Stimulated activated memory B cell treated with anti-CD40 and anti-IgM and Interleukin-4, amounts not matched to agents 10 μg/mL and 1 μg/mL and 100 μg/mL, for 72 hours (primary cell): Measurements from ENCODE around the gene ASPG.
"Not testable (repeated sequence)": the region's sequence is repeated elsewhere in the genome, so short reads cannot be mapped to it uniquely, and the experiment has no call there.

Source experiments
- ATAC-seq: fragments of 150-1000 bp; cut with Tn5 transposase; 2 replicates; pipeline ENCODE4 v1.10.0; 2021
- H3K27ac Mint-ChIP-seq: one replicate; pipeline ENCODE4 v1.8.0; 2022; ENCODE audit warnings: mild to moderate bottlenecking, mixed read lengths
- H3K27me3 Mint-ChIP-seq: one replicate; pipeline ENCODE4 v1.8.0; 2022; ENCODE audit warnings: mixed read lengths
- H3K36me3 Mint-ChIP-seq: one replicate; pipeline ENCODE4 v1.8.0; 2022; ENCODE audit warnings: mixed read lengths
- H3K4me1 Mint-ChIP-seq: one replicate; pipeline ENCODE4 v1.8.0; 2022; ENCODE audit warnings: mixed read lengths
- H3K4me3 Mint-ChIP-seq: one replicate; pipeline ENCODE4 v1.8.0; 2022; ENCODE audit warnings: mild to moderate bottlenecking, moderate library complexity, mixed read lengths
- H3K9me3 Mint-ChIP-seq: one replicate; pipeline ENCODE4 v1.8.0; 2022; ENCODE audit warnings: mixed read lengths

Gene ASPG

DNA sequence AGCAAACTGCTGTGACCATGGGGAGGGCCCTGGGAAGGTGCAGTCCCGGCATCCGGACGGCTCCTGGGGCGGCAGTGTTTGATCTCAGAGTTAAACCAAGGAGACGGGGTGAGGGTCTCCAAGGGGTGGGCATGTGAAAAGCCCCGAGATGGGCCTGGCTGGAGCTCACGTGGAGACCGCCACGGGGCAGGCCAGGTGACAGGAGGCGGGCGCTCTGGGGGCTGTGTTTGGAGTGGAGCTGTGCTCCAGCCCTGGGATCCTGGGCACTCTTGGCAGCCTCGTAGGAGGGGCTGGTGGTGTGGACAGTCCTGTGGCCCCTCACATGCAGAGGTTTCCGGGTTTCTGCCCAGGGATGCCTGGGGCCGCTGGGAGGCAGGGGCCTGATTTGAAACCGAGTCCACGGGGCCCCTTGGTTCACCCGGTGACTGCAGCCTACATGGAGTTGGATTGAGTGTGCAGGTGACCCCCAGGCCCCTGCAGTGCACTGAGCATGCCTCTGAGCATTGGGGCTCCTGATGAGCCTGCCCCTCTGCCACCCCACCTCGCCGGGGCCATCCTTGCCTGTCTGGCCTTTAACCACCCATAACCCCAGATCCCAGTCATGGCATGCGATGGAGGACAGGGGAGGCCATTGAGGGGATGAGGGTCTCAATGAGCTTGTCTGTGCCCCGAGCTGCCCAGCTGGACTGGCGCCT, 61.3 kb downstream of the ASPG start:
- Mint-ChIP-seq H3K4me1 (no peaks in the 10 kb centered on the region), H3K27ac (no peak overlapping the region), H3K27me3 (peaks cover 65% of the 10 kb centered on the region), H3K36me3 (no peaks in the 10 kb centered on the region), H3K9me3 (no peaks in the 10 kb centered on the region), H3K4me3 (no peak overlapping the region)
- ATAC-seq = no peak

DNA sequence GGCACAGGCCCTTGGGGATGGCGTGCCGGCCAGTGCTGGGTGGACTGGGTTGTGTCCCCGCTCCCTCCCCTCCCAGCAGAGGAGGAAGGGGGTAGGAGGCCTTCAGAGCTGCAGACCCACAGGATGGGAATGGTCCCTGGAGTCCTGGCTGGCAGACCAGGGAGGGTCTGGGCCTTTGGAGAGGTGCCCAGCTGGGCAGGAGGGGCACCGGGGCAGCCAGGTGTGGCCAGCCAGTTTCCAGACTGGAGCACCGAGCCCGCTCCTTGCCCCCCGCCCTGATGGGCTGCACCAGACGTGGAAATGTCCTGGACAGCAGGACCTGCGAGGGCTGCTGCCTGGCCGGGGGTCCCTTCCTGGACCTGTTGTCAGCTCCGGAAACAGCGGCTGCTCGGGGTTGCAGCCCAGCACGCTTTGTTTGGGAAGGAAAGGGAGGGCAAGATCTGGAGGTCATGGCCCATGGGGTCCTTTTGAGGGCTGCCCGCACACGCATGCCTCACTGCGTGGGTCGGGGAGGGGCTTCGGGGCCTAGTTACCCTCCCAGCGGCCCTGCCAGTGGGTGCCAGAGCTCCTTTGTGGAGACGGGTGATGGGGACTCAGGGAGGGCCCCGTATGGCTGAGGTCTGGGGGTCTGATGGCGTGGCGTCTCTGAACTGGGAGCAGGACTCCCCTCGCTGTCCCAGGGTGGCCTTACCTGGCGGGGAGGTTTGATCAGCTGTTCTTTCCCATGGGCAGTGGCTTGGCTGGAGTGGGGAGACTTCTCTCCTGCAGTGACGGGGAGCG, 62.0 kb downstream of the ASPG start:
- Mint-ChIP-seq H3K9me3 (no peaks in the 10 kb centered on the region), H3K27ac (no peak overlapping the region), H3K4me1 (no peaks in the 10 kb centered on the region), H3K27me3 (peaks cover 60% of the 10 kb centered on the region), H3K36me3 (no peaks in the 10 kb centered on the region), H3K4me3 (no peak overlapping the region)
- ATAC-seq = no peak

DNA sequence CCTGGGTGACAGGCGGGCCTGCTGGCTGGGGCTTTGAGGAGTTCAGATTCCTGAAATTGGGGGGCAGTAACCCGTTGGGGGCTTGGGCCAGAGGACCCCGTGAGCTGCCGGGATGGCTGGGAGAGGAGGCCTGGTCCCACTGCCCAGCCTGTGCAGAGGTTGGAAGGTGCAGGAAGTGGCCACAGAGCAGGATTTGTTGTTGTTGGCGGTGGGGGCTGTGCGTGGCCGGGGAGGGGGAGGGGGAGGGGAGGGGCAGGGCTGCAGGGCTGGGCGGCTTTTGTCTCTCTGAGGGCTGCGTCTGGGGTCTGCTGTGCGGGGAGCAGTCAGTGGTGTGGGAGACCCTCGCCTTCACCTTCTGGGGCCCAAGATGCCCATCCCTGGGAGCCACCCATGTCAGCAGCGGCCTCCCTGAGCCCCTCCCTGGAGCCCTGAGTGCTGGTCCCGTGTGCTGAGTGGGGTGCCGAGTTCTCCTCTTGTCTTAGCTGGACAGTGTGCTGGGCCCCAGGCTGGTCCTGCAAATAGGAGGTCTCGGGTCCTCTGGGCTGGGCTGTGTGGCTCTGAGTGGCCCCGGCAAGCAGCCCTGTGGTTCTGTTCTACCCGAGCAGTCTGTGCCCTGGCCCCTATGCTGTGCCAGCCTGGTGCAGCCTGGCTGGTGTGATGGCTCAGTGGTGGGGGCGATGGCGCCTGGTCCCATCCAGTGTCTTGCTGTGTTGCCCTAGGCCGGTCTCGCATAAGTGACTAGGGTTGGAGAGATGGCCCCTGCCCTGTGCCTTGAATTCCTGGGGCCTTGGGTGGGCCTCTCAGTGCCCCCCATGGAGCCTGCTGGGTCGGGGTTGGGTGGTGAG, 63.2 kb downstream of the ASPG start:
- ATAC-seq = no peak
- no peak overlapping the region for H3K4me3 Mint-ChIP-seq

DNA sequence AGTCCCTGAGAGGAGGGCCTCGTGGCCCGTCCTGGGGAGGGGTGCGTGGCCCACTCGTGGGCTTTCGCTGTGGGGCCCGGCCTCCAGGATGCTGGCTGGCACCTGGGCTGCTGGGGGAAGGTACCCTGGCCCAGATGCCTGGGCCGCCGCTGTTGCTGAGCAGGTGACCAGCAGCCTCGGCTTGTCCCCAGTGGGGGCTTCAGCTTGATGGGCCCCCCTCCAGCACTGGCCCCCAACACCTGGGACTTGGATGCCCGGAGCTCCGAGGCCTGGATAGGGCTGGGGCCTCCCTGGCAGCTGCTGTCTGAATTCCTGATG, 63.7 kb downstream of the ASPG start:
- H3K9me3 Mint-ChIP-seq = no peaks in the 10 kb centered on the region
- no peaks in the 10 kb centered on the region for H3K36me3 Mint-ChIP-seq
- H3K4me3 Mint-ChIP-seq = no peak overlapping the region
- H3K4me1 Mint-ChIP-seq = no peaks in the 10 kb centered on the region
- H3K27me3 Mint-ChIP-seq = peaks cover 48% of the 10 kb centered on the region
- H3K27ac Mint-ChIP-seq = no peak overlapping the region
- no peak for ATAC-seq

More for the DNA sequence above, 63.2 kb downstream of the ASPG start:
- Mint-ChIP-seq H3K27me3 (peaks cover 48% of the 10 kb centered on the region), H3K4me1 (no peaks in the 10 kb centered on the region), H3K9me3 (no peaks in the 10 kb centered on the region), H3K36me3 (no peaks in the 10 kb centered on the region), H3K27ac (no peak overlapping the region)

DNA sequence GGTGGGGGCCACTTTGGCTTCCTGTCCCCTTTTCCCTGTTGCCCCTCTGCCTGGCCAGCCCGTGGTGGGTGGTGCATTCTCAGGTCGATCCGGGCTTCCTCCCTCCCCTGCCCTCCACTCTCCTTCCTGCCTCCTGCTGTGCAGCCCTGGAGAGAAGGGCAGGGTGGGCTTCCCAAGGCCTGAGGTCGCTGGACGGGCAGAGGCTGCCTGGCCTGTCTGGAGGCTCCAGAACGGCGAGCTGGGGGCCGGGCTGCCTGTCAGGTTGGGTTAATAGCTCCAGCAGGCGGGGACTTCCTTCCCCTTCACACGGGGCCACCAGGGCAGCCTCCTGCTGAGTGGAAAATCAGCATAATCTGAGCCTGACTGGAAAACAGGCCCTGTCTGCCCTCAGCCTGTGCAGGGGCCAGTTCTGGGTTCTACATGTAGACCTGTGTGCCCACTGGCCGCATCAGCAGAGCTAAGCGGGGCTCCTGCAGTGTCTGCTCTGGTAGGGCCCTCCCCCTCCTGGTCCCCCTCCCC, 64.2 kb downstream of the ASPG start:
- H3K36me3 Mint-ChIP-seq = no peaks in the 10 kb centered on the region
- H3K27ac Mint-ChIP-seq = no peak overlapping the region
- peaks cover 48% of the 10 kb centered on the region for H3K27me3 Mint-ChIP-seq
- H3K4me3 Mint-ChIP-seq = no peak overlapping the region
- no peak for ATAC-seq
- no peaks in the 10 kb centered on the region for H3K4me1 Mint-ChIP-seq
- no peaks in the 10 kb centered on the region for H3K9me3 Mint-ChIP-seq

DNA sequence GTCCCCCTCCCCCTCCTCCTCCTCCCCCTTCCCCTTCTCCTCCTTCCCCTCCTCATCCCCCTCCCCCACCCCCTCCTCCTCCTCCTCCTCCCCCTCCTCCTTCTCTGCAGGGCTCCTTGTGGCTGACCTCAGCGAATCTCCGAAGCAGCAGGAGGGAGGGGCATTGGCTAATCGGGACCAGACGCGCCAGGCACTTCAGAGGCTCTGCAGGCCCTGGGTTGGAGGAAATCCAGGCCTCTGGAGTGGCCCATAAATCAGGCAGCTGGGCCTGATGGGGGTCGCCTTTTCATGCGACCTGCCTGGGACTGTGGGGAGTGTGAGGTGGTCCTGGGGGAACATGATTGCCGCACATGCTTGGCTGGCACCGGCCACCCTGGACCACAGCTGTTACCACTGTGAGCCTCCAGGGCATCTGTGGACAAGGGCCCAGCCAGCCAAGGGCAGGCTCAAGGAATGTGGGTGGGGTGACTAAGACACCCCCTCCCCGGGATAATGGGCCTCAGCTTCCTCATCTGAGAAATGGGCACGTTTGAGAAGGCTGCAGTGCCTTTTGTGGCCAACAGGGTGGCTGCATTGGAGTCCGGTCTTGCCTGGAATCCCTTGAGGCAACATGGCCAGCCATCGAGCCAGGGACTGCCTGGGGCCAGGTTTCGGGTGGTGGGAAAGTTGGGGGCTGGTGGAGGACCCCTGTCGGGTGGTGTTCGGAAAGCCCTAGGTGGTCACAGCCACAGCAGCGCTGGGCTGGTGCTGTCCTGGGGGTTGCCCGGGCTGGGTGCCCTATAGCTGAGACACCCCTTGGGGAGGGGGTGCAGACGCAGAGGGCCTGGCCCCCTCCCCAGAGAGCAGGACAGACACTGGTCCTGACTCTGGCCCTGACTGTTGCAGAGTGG, 64.9 kb downstream of the ASPG start:
- no peak overlapping the region for H3K4me3 Mint-ChIP-seq
- no peaks in the 10 kb centered on the region for H3K4me1 Mint-ChIP-seq
- H3K27me3 Mint-ChIP-seq = peaks cover 41% of the 10 kb centered on the region

DNA sequence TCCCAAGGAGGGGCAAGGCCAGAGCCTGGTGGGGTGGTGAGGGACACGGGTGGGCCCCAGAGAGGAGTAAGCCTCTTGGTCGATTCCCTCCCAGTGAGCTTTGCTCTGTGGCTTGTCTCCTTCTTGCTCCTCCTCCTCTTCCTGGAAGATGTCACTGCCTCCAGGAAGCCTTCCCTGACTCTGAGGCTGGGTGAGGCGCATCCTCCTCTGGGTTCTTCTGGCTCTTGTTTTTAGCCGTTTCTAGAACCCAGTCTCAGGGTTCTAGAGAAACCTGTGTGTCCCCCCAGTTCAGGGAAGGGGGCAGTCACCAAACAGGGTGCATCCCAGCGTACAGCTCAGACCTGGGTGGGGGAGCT, 65.5 kb downstream of the ASPG start:
- no peaks in the 10 kb centered on the region for H3K9me3 Mint-ChIP-seq
- no peaks in the 10 kb centered on the region for H3K4me1 Mint-ChIP-seq
- no peak overlapping the region for H3K27ac Mint-ChIP-seq
- no peak for ATAC-seq
- H3K36me3 Mint-ChIP-seq = no peaks in the 10 kb centered on the region
- H3K27me3 Mint-ChIP-seq = peaks cover 34% of the 10 kb centered on the region
- H3K4me3 Mint-ChIP-seq = no peak overlapping the region

More for the DNA sequence above, 64.9 kb downstream of the ASPG start:
- H3K27ac Mint-ChIP-seq = no peak overlapping the region
- H3K36me3 Mint-ChIP-seq = no peaks in the 10 kb centered on the region
- ATAC-seq = no peak
- H3K9me3 Mint-ChIP-seq = no peaks in the 10 kb centered on the region

DNA sequence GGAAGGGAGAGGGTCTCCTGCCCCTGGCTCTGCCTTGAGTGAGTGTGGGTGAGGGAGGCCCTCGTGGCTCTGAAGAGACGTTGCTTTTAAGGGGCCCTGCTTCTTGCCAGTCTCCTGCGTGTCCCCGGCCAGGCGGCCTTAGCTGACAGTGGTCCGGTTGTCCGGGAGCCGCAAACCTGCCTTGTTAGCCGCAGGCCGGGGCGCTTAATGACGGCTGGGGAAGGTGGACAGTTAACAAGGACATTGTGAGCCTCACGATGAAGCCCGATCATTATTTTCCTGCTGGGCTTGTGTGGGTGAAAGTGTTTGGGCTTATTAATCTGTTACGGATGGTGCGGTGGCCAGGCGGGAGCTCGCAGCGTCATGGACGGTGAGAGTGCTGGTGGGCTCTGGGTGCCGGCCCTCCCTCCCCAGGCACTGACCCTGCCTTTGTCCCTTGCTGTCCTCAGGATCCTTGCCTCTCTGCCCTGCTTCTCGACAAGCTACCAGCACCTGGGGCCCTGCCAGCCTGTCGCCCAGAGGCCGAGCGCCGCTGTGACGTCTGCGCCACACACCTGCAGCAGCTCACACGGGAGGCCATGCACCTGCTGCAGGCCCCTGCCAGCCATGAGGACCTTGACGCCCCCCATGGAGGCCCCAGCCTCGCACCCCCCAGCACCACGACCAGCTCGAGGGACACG, 66.2 kb downstream of the ASPG start:
- Mint-ChIP-seq H3K4me1 (no peaks in the 10 kb centered on the region), H3K27ac (no peak overlapping the region), H3K4me3 (no peak overlapping the region), H3K9me3 (no peaks in the 10 kb centered on the region), H3K27me3 (peaks cover 27% of the 10 kb centered on the region), H3K36me3 (no peaks in the 10 kb centered on the region)
- ATAC-seq = no peak

DNA sequence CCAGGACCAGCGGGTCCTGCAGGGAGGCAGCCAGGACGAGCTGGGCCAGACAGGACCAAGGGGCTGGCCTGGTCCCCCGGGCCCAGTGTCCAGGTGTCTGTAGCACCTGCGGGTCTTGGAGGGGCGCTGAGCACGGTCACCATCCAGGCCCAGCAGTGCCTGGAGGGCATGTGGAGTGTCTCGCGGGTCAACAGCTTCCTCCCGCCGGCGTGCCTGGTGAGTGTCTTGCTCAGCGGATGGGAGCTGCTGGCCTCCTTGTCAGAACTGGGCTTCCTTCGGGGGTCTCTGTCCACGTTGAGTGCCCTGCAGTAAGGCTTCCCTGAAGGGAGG, 66.7 kb downstream of the ASPG start:
- ATAC-seq = no peak
- no peak overlapping the region for H3K4me3 Mint-ChIP-seq
- H3K9me3 Mint-ChIP-seq = no peaks in the 10 kb centered on the region
- H3K27ac Mint-ChIP-seq = no peak overlapping the region
- H3K4me1 Mint-ChIP-seq = no peaks in the 10 kb centered on the region
- H3K36me3 Mint-ChIP-seq = no peaks in the 10 kb centered on the region
- H3K27me3 Mint-ChIP-seq = peaks cover 22% of the 10 kb centered on the region

DNA sequence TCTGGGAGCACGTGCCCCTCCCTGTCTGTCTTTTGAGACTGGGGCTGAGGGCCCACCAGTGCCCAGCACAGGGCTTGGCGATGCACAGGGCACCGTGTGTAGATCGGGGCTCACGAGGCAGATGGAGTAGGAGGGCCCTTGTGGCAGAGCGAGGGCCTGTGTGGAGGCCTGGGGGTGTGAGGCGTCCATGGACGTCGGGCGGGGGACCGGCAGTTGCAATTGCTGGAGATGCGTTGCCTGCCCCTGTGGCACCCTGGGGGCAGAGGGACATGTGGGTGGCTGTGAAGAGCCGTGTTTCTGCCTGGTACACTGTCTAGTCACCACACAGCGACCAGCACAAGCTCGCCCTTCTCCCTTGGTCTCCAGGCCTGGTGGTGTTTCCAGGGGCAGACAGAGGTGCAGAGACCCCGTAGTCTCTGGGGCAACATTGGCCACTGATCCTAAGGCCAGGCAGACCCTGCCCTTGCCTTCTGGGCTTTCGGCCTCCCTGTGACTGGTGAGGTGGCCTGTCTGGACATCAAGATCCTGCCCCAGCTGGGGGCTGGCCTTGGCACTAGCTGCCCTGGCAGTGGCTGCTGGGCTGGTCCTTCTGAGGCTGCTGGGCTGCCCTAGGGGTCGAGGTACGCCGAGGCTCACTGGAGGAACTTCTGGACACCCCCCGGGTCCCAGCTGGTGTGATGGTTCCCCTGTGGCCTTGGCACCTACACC, 67.3 kb downstream of the ASPG start:
- Mint-ChIP-seq H3K36me3 (no peaks in the 10 kb centered on the region), H3K4me3 (no peak overlapping the region), H3K4me1 (no peaks in the 10 kb centered on the region), H3K9me3 (no peaks in the 10 kb centered on the region), H3K27me3 (peaks cover 16% of the 10 kb centered on the region), H3K27ac (no peak overlapping the region)
- ATAC-seq = no peak

DNA sequence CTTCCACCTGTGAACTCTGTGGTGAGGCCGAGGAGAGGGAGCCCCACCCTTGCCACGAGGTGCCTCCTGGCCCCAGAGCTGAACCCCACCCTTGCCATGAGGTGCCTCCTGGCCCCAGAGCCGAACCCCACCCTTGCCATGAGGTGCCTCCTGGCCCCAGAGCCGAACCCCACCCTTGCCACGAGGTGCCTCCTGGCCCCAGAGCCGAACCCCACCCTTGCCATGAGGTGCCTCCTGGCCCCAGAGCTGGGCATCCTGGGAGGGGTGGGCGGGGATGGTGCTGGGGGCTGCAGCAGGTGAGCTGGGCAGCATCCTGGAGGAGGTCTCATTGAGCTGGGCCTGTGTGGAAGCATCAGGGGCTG, 67.9 kb downstream of the ASPG start:
- H3K27me3 Mint-ChIP-seq = peaks cover 11% of the 10 kb centered on the region
- not testable (repeated sequence) for H3K9me3 Mint-ChIP-seq, H3K4me3 Mint-ChIP-seq, ATAC-seq, H3K27ac Mint-ChIP-seq, H3K4me1 Mint-ChIP-seq, H3K36me3 Mint-ChIP-seq

DNA sequence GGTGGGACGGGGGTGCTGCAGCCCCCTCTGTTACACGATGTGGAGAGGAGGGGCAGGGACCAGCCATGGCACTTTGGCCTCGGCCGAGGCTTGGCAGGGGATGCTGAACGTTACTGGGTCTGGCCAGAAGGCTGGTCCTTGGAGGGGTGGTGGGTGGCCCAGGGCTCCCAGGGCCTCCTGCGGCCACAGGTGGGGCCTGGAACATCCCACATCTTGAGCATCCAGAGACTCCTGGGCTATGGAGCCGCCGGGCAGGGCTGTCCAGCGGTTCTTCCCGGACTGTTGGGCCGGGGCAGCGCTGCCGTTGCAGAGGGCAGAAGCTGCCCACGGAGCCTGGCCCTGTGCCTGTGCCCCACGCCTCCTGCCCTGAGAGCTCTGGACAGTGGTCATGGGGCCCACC, 68.7 kb downstream of the ASPG start:
- Mint-ChIP-seq H3K4me3 (no peak overlapping the region), H3K4me1 (no peaks in the 10 kb centered on the region), H3K9me3 (no peaks in the 10 kb centered on the region), H3K36me3 (no peaks in the 10 kb centered on the region), H3K27ac (no peak overlapping the region), H3K27me3 (peaks cover 7% of the 10 kb centered on the region)
- ATAC-seq = no peak

DNA sequence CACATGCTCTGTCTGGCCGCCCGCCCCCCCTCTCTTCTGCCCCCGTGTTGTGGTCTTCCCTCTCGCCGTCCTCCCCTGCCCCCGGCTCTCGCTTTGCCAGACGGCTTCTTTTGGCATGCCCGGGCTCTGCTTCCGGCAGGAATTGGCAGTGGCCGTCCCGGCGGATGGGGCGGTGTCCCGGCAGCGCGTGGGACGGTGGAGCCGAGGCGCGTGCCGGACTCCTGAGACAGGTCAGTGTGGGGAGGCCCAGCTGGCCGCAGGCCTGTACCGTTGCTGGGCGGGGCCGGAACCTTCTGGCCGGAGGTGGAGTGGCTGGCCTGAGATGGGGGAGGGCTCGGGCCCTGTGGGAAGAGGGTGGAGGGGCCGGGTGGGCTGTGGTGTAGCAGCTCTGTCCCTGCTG, 70.0 kb downstream of the ASPG start:
- H3K9me3 Mint-ChIP-seq = no peaks in the 10 kb centered on the region
- ATAC-seq = no peak
- no peak overlapping the region for H3K27ac Mint-ChIP-seq

DNA sequence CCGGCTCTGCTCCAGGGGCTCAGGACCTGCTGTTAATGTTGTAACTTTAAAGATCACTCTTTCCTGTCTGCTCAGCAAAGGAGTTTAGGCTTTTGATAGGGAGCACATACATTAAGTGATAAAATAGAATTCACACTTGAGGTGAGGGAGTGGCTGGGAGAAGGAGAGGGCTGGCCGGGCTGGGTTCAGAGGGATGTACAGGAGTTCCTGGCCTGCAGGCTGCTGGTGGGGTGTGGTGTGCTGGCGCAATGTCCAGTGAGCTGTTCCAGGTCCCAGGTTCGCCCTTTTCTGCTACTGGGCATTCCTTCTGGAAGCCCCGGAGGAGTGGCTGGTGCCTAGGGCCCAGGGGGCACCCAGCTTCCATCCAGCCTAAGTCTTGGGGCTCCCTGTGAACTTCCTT, 70.6 kb downstream of the ASPG start:
- Mint-ChIP-seq H3K27me3 (peaks cover 7% of the 10 kb centered on the region), H3K4me1 (no peaks in the 10 kb centered on the region), H3K4me3 (no peak overlapping the region), H3K27ac (no peak overlapping the region), H3K9me3 (no peaks in the 10 kb centered on the region), H3K36me3 (no peaks in the 10 kb centered on the region)
- ATAC-seq = no peak

More for the DNA sequence above, 70.0 kb downstream of the ASPG start:
- Mint-ChIP-seq H3K27me3 (peaks cover 7% of the 10 kb centered on the region), H3K4me3 (no peak overlapping the region), H3K4me1 (no peaks in the 10 kb centered on the region), H3K36me3 (no peaks in the 10 kb centered on the region)
